Activated effector memory CD4-positive, alpha-beta T cell treated with anti-CD3 and anti-CD28 coated beads, Interleukin-2, amount 50 U/mL, for 16 hours (primary cell): ENCODE measurements around the gene MAP4K4.

ENCODE experiments used
- DNase-seq: peaks from one replicate; pipeline ENCODE4 v3.0.0-alpha.2; 2020

MAP4K4 gene

GRCh38 chr2:101693991-101694588 is 3.4 kb upstream of the MAP4K4 start:
- no peak for DNase-seq

DNA sequence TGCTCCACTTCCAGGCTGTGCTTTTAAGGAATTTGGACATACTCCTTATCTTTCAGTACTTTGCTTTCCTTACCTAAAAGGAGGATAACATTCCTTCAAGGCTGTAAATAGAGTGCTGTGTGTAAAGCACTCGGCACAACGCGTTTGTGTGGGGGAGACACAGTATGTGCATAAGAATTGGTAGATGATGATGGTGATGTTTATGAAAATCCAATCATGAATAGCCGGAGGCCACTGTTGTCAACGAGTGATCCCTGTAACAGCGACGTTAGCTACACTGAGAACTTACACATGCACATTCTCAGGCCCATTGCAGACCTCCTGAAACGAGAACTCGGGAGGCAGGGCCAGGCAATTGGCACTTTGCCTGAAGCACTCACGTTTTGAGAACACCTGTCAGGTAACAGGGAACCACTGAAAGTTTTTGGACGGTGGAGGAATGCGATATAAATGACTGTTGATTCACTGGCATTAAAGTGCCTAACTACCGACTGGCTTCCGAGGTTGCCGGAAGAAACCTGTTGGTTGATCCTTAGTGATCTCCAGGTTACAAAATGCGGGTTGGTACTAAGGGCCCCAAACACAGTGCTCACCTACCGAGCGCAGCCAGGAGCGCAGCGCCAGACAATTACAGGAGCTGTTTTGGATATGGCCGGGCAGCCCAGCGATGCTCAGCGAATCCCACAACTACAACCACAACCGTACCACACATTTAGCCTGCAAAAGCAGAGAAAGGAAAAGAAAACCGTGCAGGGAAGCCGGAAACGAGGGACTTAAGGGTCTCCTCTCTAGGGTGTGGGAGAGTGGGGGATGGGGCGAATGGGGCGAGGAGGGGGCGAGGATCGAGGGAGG is 1.0 kb upstream of the MAP4K4 start:
- DNase-seq, result no peak

- DNase-seq, result peak; percentile 74
These were observed 722 bp downstream of the MAP4K4 start for GRCh38 chr2:101698014-101698843.

- DNase-seq, result peak; percentile 72
These were observed 1.6 kb downstream of the MAP4K4 start for GRCh38 chr2:101698844-101699754.

GRCh38 chr2:101699755-101700461 is 2.4 kb downstream of the MAP4K4 start:
- no peak for DNase-seq

- no peak for DNase-seq
These were observed 6.5 kb downstream of the MAP4K4 start for GRCh38 chr2:101704046-101704466.

DNA sequence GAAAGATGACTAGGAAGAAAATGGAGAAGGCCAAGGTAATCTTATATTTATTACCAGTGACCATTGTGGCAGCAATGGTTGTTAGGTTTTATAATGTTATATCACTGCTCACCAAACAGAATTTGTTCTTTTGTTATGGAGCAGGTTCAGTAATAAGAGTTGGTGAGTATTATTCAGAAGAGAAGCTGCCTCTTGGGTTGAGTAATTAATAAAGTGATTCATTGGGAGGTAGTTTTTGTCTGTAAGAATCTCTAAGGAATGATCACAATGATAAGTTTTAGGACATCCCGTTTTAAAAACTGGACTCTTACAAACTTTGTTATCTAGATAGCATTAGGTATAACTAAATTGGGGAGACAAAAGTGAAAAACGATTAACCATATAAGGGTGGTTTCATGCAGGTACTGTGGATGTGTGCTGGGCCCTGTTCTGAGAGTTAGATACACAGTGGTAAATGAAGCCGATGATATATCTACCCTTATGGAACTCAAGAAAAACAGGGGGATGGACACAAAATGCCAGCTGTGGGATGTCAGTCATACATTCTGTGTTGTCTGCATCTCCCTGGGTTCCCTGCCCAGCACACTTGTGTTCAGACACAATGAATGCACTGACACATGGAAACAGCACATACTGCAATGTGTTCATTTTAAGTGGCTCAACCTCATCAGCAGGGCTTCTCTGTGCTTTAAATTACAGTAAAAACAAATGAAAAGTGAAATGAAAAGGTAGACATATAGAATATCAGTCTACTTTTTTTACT is 7.5 kb downstream of the MAP4K4 start:
- DNase-seq, result no peak

- DNase-seq, result no peak
These were observed 8.8 kb downstream of the MAP4K4 start for GRCh38 chr2:101706121-101706818.

- DNase-seq, result no peak
These were observed 9.3 kb downstream of the MAP4K4 start for GRCh38 chr2:101706819-101707177.

- no peak for DNase-seq
These were observed 12.5 kb downstream of the MAP4K4 start for GRCh38 chr2:101710036-101710435.

- DNase-seq, result no peak
These were observed 13.2 kb downstream of the MAP4K4 start for GRCh38 chr2:101710471-101711318.

GRCh38 chr2:101714118-101714517 is 16.6 kb downstream of the MAP4K4 start:
- DNase-seq, result no peak

GRCh38 chr2:101717071-101717845 is 19.8 kb downstream of the MAP4K4 start:
- DNase-seq, result peak; percentile 80

GRCh38 chr2:101718479-101718878 is 21.0 kb downstream of the MAP4K4 start:
- no peak for DNase-seq

DNA sequence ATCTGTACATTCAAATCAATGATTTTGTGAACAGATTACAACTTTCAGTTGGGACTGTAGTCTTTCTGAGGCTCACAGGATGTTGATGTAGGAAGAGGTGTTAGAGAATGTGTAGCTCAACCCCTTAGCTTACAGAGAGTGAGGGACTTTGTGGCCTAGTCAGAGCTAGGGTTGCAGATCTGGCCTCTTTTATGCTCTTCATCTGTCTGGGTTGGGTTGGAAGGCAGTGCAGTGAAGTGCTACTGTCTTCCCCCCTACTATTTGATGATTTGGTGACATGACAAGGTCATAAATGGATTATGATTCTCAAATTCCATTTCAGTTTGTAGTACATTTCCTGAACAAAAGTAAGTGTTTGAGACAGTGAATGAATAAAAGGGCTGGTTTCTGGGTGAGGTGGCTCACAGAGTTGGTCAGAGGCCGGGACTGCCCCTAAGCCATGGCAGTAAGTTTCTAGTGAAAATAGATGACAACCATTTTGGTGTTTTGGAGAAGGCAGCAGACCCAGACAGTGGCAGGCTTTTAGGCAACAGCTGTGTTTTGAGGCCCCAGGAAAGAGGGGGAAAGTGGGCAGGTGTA is 21.6 kb downstream of the MAP4K4 start:
- DNase-seq, result peak; percentile 75

GRCh38 chr2:101720732-101721131 is 23.2 kb downstream of the MAP4K4 start:
- DNase-seq, result no peak

DNA sequence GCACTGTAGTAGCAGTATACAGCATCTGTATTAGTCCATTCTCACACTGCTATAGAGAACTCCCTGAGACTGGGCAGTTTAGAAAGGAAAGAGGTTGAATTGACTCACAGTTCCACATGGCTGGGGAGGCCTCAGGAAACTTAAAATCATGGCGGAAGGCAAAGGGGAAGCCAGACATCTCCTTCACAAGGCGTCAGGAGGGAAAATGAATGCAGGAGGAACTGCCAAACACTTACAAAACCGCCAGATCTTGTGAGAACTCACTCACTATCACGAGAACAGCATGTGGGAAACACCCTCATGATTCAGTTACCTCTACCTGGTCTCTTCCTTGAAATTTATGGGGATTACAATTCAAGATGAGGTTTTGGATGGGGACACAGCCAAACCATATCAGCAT is 25.4 kb downstream of the MAP4K4 start:
- no peak for DNase-seq
